HPDE6-E6E7 (cell line): ENCODE results near the gene MPO.

Source experiments
- DNase-seq: peaks from one replicate; pipeline ENCODE4 v3.0.0; 2011; ENCODE audit warnings: missing footprints; ENCODE audit errors: extremely low spot score

MPO gene

DNA sequence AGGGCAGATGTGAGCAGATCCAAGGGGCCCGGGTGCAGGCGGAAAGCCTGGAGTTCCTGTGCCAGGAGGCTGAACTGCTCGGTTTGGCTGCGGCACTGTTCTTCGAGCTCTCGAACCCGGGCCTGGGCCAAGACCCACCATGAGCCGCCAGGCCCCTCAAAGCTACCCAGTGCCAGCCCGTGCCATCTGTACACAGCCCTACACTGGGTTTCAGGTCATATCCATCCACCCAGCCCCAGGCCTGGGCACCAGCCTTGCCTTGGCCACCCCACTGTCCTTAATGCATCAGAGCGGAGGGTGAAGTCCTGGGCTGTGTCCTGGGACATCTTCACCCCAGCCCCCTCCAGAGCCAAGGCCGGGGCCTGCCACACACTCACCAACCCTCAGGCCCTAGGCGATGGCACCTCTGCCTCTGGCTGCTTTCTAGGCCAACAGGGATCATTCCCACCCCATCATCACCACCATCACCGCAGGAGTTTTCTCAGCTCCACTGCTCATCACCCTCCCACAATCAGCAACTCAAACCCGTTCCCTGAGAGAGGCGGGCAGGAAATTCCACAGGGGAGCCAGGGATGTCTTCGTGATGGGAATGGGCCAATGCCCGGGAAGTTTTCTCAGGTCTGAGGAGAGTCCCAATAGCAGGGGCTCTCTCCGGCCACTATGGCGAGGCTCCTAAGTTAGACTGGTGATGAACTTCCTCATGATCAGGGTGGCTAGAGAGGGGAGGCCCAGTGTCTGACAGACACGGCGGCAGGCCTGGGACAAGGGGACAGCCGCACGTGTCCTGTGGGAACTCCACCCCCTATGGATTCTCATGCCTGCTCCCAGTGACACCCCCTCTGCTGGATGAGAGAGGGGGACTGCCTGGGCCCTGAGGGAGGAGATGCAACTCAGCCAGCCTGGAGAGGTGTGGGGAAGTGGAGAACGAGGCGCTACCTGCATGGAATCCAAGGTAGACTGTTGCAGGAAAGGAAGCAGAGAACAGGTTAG lies 38.7 kb upstream of the MPO start:
- DNase-seq: no peak

DNA sequence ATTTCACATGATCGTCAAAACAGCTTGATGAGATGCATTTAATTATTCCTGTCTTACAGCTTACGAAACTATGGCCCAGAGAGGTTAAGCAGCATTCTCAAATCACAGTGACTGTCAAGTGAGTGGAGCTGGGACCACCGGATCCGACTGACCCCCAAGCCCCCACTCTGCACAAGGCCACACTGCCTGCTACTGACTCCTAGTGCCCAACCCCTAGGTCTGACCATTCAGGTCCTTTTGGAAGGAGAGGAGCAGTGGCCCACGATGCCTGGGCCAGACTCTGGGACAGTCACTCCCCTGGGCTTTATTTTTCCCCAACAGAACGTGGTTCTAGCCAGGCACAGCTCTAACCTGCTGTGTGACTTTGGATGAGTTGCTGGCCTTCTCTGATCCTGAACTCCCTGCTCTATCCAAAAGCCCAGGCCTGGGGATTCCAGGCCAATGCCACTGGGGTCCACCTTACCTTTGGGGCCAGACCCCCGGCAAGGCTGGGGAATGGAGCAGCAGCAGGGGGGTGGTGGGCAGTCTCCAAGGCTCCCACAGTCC lies 38.0 kb upstream of the MPO start:
- no peak for DNase-seq

DNA sequence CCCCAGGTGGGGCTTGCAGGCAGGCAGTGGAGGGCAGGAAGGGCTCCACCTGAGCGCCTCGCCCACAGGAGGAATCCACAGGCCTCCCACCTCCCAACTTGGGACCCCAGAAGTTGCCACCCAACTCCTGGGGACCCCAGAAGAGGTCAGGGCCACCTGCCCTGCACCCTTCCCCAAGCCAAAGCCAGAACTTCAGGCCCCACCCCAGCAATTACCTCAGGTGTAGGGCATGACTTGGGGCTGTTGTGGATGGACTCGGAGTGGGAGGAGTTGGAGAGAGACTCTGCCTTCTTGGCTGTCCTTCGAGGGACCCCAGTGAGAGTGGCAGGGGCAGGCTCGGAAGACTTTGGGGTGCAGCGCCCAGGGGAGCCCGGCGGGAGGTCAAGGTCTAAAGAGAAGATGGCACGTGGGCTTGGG lies 37.3 kb upstream of the MPO start:
- no peak for DNase-seq

DNA sequence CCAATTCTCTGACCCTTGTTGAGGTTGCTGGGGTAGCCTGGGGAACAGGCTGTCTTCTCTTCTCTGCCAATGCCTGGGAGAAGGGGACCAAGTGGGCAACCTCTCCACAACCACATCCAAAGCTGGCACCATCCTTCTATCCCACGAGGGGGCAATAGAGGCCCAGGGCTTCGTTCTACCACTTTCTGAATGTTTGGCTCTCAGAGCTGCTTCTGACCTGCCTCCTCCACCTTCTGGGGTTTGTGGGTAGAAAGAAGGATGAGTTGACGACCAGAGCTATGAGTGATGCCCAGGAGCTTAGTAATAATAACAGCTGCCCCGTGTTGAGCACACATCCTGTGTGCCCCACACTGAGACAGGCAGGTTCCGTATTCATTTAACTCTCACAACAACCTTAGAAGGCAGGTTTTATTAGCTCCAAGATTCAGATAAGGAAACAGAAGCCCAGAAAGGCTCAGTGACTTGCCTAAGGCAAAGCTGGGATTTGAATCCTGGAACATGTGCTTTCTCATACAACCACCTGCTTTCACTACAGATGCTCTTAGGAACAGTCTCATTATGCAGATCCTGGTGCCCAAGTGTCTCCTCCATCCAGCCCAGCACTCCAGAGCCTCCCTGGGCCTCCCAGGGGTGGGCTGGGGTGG lies 36.8 kb upstream of the MPO start:
- peak; percentile 81 for DNase-seq

DNA sequence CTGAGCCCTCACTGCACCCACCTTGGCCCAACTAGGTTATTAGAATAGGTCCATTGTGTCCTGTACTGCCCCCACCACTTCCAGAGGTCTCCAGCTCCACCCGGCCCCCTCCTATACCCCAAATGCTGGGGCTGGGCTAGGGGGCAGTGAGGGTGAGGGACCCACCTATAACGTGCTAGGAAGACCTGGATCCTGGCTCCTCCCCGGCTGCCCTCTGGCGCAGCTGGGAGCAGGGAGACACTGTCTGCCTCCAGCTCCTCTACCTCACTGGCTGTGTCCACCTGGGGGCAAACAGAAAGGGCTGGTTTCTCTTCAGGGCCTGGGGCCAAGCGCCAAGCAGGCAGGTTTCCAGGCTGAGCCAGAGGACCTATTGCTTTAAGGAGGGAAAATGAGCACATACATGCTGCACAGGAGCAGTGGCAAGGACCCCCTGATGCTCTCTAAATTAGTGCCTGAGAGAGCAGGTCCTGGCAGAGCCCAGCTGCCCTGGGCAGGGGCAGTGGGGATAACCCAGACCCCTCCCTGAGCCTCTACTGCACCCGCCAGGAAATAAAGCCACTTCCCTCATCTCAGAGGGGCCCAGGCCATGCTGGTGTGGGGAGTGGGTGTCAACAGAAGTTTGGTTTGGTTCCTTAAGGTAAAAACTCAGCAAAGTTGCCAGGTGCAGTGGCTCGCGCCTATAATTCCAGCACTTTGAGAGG lies 35.7 kb upstream of the MPO start:
- no peak for DNase-seq

DNA sequence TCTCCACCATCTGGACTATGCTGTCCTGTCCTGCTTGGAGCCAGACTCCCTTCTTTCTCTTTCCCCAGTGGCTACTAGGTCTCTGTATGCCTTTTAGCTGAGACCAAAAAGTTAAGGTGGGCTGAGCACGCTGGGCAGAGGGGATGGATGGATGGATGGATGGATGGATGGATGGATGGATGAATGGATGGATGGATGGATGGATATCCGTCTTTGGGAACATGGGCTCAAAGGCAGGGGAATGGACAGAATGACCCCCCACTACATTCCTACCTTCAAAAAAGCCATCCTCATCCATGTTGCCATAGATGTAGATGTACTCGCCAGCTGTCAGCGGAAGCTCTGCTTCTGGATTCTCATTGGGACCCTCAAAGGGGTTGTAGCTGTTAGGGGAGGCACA lies 35.0 kb upstream of the MPO start:
- no peak for DNase-seq

DNA sequence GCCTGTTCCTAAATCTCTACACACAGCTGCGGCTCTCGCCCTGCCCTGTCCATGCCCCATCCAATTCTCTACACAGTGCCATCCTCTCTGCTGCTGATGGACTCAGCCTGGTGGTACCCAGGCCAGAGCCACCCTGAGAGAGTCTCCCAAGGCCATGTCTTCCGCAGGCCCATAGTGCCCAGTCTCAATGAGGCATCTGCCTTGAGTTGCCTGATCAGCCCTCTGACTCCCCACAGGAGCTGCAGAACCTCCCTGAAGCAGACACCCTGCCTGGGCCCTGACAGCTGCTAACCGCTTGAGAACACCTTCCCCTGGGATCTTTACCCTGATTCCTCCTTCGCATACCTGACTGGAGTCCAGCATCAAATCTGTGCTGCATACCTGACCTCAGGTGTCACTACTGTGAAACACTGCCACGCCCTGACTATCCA lies 34.6 kb upstream of the MPO start:
- no peak for DNase-seq

DNA sequence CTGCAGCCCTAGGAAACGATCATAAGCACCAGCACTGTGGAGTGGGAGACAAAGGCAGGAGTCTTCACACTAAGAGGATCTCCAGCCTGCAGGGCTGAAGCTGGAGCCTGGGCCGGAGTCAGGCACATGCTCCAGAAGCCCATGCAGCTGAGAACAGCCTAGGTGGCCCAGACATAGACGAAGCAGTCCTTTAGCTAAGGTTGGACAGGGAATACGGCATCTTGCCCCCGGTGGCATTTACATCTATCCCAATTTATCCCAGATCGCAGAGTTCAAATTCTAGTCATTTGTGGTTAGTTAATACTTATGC lies 33.9 kb upstream of the MPO start:
- DNase-seq: no peak

DNA sequence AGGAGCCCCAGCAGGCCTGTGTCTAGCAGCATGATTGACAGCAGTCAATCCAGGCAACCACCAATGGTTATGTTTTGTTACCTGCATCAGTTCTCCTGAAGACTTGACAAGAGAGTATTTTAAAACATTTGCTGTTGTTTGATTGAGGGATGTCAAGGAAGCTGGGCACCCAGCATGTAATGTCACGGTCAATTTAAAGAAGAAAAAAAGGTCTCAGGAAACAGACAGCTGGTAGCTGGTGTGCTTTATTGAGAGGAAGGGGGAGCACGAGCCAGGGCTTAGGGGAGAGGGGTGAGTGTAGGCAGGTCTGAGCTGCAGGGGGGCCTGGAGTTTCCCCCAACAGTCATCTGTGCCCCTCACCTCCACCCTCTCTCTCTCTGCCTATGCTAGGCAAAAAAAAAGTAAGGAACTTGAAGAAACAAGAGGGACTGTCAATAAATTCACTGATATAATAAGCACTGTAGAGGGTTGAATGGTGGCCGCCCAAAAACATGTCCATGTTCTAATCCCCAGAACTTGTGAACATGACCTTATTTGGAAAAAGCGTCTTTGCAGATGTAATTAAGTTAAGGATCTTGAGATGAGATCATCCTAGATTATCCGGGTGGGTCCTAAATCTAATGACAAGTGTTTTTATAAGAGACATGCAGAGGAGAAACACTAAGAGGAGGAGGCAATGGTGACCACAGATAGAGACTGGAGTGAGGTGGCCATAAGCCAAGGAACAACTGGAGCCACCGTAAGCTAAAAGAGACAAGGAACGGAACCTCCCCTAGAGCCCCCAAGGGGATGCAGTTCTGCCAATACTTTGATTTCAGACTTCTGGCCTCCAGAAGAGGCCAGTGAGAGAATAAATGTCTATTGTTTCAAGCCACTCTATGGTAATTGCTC lies 33.3 kb upstream of the MPO start:
- no peak for DNase-seq

DNA sequence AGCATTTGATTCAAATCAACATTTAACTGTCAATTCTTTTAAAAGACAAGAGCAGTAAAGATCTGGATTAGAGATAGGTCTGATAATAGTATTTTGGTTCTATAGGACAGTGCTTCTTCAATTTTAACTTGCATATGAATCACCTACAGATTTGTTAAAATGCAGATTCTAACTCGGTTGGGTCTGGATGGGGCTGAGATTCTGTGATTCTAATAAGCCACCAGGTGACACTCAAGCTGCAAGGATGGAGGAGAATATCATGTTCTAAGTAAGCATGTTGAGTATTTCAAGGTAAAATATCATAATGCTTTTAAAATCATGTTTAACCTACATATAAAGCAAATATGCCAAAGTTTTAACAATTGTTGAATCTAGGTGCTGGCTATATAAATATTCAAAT lies 32.1 kb upstream of the MPO start:
- no peak for DNase-seq

DNA sequence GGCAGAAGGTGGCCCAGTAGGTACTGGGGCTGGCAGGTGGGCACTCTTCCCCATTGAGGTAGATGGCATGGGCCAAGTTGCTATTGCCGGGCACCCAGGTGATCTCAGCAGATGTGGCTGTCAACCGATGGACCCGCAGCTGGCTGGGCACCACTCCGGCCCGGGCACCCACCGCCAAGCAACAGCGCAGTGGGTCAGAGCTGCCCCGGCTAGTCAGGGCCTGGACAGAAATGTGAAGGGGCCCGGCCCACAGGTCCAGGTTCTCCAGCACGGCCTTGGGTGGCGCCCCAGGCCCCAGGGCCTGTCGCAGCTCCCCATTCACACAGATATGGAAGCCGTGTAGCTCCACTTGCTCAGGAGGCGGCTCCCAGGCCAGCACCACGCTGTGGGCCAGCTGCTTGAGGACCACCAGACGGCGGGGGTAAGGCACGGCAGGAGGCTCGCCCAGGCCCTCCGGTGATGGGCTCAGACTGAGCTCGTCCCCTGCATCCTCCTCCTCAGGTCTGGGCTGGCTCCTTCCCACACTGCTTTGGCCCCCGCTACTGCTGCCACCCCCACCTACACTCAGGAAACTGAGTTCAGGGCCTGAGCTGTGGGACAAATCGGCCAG lies 31.4 kb upstream of the MPO start:
- no peak for DNase-seq

DNA sequence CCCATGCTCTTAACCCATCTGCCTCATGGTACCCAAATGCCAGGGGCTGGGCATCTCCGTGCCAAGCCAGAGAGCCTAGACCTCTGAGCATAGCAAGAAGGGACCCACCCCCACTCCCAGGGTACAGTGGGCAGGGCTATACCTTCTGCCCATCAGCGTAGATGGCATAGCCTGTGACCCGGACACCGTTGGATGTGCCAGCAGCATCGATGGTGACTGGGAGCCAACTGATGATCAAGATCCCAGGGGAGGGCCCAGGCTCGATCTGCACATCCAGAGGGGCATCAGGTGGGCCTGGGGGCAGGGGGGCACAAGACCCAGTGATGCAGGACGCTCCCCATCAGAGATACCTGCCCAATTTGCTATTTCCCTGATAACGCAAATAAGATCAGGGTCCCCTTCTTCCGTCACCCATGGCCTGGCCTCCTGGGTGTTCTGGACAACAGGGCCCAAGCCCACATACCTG lies 30.7 kb upstream of the MPO start:
- DNase-seq: no peak

DNA sequence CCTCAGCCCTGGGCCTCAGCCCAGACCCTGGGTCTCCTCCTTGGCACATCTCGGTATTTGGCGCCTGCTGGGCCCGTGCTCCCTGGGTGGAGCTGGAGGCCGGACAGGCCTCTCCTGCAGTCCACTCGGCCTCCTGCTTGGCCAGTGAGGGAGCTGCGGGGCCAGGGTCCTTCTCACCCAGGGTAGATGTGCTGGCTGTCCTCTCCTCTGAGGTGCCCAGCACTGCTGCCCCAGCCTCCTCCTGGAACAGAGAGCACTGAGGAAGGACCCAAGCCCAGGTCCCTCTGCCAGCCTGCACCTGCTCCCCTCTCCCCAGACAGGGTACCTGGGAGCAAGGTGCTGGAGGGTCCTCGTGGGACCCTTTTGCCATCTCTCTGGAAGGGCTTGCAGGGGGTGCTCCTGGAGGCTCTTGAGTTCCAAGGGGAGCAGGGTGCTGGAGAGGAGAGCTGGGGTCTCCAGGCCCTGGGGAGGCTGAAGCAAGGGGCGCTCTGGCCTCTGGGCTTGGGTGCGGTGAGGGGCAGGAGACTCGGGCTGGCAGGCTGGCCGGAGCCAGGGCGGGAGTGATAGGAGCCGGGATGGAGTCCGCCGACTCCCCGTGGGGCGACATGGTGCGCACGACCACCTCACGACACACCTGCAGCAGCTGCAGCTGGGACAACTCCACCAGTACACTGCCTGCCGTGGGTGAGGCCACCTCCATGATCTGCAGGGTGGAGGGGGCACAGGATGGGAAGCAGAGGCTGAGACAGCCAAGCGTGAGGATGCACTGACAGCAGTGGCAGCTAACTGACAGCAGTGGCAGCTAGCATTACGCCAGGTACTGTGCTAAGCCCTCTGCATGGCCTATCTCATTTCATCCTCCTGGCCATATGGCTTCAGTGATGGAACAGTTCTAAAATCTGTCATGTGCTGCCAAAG lies 30.0 kb upstream of the MPO start:
- no peak for DNase-seq

DNA sequence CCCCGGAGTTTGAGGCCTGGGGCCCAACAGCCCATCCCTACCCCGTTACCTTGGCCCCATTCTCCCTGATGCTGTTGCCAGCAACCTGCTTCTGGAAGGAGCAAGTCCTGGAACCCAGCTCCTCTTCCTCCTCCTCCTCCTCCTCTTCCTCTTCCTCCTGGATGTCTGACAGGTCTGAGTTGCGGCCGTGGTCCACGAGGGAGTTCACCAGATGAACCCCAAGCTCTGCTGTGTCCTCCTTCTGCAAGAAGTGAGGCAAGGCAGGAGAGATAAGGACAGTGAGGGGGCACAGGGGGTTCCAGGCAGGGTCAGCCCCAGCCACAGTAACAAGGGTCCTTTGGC lies 29.2 kb upstream of the MPO start:
- DNase-seq: no peak

DNA sequence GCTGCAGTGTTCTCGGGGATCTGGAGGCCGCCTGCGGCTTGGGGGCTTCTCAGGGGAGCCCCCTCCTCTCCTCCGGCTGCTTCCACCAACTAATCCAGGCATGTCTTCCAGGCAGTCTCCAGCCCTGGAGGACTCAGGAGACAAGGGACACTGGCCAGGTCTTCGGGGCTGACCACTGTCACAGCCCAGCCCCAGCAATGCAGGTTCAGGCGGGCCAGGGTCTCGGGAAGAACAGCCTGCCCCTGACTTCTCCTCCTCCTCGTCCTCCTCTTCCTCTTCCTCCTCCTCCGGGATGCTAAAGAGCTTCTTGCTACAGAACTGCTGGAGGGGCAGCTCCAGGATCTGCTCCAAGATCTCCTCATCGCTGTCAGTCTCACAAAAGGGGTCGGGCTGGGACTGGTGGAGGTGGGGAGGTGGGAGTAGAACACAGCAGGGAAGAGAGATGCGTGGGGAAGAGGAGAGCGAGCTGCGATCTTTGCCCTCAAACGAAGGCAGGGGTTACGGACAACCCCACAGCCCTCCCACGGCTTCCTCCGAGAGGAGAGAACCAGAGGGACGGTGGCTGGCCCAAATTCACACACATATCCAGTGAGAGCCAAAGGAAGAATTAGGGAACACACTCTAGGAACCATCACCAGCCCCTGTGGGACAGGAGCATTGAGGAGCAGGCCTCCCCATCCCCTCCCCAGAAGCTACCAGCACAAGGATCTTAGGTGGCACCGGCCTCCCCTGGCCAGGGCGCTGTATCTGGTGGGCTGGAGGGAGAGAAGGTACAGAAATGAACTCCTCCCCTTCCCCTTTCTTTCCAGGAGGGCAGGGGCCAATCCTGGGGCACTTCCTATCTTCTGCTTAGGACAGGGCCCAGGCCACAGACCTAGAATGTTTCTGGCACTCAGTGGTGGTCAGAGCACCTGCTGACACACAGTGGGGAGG lies 28.5 kb upstream of the MPO start:
- DNase-seq: no peak

DNA sequence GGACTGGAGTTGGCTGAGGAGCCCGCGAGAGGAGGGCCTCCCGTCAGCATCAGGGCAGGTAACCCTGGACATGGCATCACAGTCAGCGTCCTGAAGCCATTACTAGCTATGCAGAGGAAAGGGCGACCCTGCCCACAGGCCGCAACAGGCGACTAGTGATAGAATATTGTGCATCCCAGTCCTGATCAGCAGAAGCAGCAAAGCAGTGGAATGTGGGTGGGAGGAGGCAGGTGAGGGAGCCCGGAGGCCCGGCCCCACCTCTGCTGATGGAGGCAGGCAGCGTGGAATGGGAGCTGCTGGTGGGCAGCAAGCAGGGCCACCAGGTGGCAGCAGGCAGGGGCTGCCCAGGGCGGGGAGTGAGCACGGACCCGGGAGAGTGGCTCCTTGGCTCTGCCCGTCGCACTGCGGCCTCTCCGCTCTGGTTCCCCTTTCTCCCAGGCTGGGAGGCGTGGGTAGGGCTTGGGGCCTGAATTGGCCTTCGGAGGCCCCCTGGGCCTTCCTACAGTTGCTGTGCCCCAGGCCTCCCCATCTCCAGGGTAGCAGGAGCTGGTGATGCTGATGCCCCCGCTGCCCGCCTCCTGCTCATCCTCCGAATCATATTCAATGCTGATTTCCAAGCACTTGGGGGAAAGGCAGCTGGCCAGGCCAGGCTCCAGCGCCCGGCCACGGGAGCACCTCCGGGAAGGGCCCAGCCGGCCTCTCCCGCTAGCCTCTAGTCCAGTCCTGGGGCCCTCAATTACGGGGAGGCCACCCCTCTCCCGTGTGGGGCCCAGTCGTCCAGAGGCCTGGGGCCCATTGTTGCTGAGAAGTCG lies 27.6 kb upstream of the MPO start:
- DNase-seq: no peak

DNA sequence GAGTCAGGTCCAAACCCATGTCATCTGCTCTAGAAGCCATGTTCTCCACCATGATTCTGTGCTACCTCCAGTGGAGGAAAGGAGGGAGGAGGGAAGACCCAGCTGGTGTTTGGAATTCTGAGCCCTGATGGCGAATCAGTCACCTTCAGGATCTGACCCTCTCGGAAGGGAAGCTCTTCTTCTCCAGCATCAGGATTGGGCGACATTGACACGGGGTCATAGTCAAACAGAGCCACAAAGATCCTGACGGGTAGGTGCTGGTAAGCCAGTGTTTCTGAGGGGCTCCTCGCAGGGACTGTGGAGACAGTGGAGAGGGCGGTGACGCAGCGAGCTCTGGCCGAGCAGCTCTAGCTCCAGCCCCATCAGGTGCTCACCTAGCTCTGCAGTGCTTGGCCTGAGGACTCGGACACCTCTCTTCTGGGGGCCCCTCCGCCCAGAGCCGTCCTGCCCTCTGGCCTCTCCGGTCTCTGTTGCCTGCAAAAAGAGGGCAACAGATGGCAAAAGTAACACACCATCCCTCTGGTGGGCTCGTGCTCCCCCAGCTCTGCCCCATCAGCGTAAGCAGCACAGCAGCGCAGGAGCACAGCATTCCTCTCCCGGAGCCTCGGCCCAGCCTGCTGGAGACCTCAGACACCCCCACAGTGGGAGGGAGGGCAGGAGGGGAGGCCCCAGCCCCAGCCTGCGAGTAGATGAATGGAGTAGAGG lies 26.9 kb upstream of the MPO start:
- DNase-seq: no peak
